ENCODE measurements around the gene AOPEP.

AOPEP gene

DNA sequence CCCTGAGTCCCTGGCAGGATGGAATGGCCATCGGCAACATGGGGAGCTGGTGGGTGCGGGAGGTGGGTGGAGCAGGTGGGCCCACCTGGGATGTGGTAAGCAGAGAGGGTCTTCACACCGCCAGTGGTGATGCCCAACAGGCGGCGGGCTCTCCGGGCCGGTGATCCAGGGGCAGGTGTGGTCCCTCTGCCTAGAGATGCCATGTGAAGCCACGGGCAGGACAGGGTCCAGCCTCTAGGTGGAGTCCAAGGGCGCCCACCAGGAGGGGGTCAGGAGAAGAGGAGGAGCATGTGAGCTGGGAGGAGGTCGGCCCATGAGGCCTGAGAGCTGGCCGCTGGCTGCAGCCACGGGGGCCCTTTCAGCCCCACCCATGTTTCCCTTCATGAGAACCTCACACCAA, 369.9 kb downstream of the AOPEP start:
- no peaks in the 10 kb centered on the region for H3K9me2 ChIP-seq (replicated peaks; ENCODE audit: control insufficient read depth, low read length)
- H3K27me3 ChIP-seq (ENCODE audit: control insufficient read depth, low read length), result no peaks in the 10 kb centered on the region
- H3K4me1 ChIP-seq (ENCODE audit: control insufficient read depth, low read length), result no peaks in the 10 kb centered on the region
- H3K4me3 ChIP-seq (ENCODE audit: low read length), result no peak overlapping the region
- H3K9me3 ChIP-seq (ENCODE audit: control insufficient read depth, insufficient read depth, low read length), result no peaks in the 10 kb centered on the region
- no peaks in the 10 kb centered on the region for H3F3A ChIP-seq (ENCODE audit: control insufficient read depth, insufficient read depth)
- H3K4me2 ChIP-seq (ENCODE audit: low read length), result no peak overlapping the region
- no peaks in the 10 kb centered on the region for H3K36me3 ChIP-seq (ENCODE audit: control insufficient read depth, low read length)
- H3K79me2 ChIP-seq (ENCODE audit: control insufficient read depth, low read length), result no peaks in the 10 kb centered on the region
- H4K20me1 ChIP-seq (ENCODE audit: control insufficient read depth, insufficient read depth, low read depth, low read length), result no peaks in the 10 kb centered on the region
- TF ChIP-seq, protein P1, sequence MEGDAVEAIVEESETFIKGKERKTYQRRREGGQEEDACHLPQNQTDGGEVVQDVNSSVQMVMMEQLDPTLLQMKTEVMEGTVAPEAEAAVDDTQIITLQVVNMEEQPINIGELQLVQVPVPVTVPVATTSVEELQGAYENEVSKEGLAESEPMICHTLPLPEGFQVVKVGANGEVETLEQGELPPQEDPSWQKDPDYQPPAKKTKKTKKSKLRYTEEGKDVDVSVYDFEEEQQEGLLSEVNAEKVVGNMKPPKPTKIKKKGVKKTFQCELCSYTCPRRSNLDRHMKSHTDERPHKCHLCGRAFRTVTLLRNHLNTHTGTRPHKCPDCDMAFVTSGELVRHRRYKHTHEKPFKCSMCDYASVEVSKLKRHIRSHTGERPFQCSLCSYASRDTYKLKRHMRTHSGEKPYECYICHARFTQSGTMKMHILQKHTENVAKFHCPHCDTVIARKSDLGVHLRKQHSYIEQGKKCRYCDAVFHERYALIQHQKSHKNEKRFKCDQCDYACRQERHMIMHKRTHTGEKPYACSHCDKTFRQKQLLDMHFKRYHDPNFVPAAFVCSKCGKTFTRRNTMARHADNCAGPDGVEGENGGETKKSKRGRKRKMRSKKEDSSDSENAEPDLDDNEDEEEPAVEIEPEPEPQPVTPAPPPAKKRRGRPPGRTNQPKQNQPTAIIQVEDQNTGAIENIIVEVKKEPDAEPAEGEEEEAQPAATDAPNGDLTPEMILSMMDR (IDR thresholded peaks at IDR 0.05; ENCODE audit: low read depth, low read length, poor library complexity, severe bottlenecking), result no peak
- TF ChIP-seq EZH2phosphoT487 (IDR thresholded peaks at IDR 0.05; ENCODE audit: borderline replicate concordance, low read length), result no peak
- no peak overlapping the region for H3K27ac ChIP-seq (ENCODE audit: low read depth, low read length)

DNA sequence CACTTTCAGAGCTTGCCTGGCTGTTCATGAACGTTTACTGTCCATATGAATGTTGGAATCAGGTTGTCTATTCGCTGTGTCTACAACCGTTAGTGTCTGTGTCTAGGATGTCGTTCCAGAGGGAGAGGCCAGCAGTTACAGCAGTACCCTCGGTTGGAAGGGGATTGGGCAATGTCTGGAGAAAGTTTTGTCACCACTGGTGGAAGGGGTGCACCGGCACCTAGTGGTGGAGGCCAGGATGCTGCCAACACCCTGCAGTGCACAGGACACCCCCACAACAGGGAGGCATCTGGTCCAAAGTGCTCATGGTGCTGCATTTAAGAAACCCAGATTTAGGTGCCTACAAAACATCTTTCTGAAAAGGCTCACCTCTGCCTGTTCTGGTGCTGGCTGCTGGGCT, 370.3 kb downstream of the AOPEP start:
- Histone ChIP-seq H3K4me2 (ENCODE audit: low read length) (no peak overlapping the region), H3K9me2 (replicated peaks; ENCODE audit: control insufficient read depth, low read length) (no peaks in the 10 kb centered on the region), H3K4me3 (ENCODE audit: low read length) (no peak overlapping the region), H3K79me2 (ENCODE audit: control insufficient read depth, low read length) (no peaks in the 10 kb centered on the region), H3K9me3 (ENCODE audit: control insufficient read depth, insufficient read depth, low read length) (no peaks in the 10 kb centered on the region), H3F3A (ENCODE audit: control insufficient read depth, insufficient read depth) (no peaks in the 10 kb centered on the region), H3K36me3 (ENCODE audit: control insufficient read depth, low read length) (no peaks in the 10 kb centered on the region), H4K20me1 (ENCODE audit: control insufficient read depth, insufficient read depth, low read depth, low read length) (no peaks in the 10 kb centered on the region), H3K4me1 (ENCODE audit: control insufficient read depth, low read length) (no peaks in the 10 kb centered on the region), H3K27me3 (ENCODE audit: control insufficient read depth, low read length) (no peaks in the 10 kb centered on the region), H3K27ac (ENCODE audit: low read depth, low read length) (no peak overlapping the region)
- TF ChIP-seq, protein P1 (IDR thresholded peaks at IDR 0.05; ENCODE audit: low read depth, low read length, poor library complexity, severe bottlenecking), result no peak
- no peak for TF ChIP-seq EZH2phosphoT487 (IDR thresholded peaks at IDR 0.05; ENCODE audit: borderline replicate concordance, low read length)

DNA sequence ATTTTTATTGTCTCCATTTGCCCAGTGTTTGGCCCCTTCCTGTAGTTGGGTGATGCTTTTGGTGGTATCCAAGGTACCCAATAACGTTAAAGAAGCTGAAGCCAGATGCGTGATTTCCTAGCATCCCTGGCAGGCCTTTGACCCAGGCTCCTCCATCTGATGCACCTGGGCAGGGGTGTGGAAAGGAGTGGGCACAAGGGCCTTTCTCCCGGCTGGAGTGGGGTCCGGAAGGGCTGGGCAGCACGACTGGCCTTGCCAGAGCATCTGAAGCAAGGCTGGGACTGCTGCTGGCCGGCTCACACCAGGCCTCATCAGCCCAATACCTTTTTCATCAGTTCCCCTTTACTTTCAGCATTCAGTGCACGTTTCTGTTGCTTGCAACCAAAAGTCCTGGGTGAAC, 370.8 kb downstream of the AOPEP start:
- Histone ChIP-seq H3K4me3 (ENCODE audit: low read length) (no peak overlapping the region), H3K9me3 (ENCODE audit: control insufficient read depth, insufficient read depth, low read length) (no peaks in the 10 kb centered on the region), H4K20me1 (ENCODE audit: control insufficient read depth, insufficient read depth, low read depth, low read length) (no peaks in the 10 kb centered on the region), H3K4me2 (ENCODE audit: low read length) (no peak overlapping the region), H3K4me1 (ENCODE audit: control insufficient read depth, low read length) (no peaks in the 10 kb centered on the region), H3F3A (ENCODE audit: control insufficient read depth, insufficient read depth) (no peaks in the 10 kb centered on the region), H3K79me2 (ENCODE audit: control insufficient read depth, low read length) (no peaks in the 10 kb centered on the region), H3K27ac (ENCODE audit: low read depth, low read length) (no peak overlapping the region), H3K36me3 (ENCODE audit: control insufficient read depth, low read length) (no peaks in the 10 kb centered on the region), H3K9me2 (replicated peaks; ENCODE audit: control insufficient read depth, low read length) (no peaks in the 10 kb centered on the region), H3K27me3 (ENCODE audit: control insufficient read depth, low read length) (no peaks in the 10 kb centered on the region)
- TF ChIP-seq, protein P1 (IDR thresholded peaks at IDR 0.05; ENCODE audit: low read depth, low read length, poor library complexity, severe bottlenecking), result no peak
- TF ChIP-seq EZH2phosphoT487 (IDR thresholded peaks at IDR 0.05; ENCODE audit: borderline replicate concordance, low read length), result no peak

All from DOHH2 (cell line).